Islet of Langerhans (tissue), 1 donor: ENCODE data around the gene TNPO3.

ENCODE experiments used
- FAIRE-seq: peaks from one replicate; lab custom pipeline; 2011; peaks lifted over from hg19 to GRCh38; lab: Jason Lieb, UNC

TNPO3 gene

GRCh38 chr7:128906001-128906765 is 148.7 kb downstream of the TNPO3 start:
- FAIRE-seq: no peak

DNA sequence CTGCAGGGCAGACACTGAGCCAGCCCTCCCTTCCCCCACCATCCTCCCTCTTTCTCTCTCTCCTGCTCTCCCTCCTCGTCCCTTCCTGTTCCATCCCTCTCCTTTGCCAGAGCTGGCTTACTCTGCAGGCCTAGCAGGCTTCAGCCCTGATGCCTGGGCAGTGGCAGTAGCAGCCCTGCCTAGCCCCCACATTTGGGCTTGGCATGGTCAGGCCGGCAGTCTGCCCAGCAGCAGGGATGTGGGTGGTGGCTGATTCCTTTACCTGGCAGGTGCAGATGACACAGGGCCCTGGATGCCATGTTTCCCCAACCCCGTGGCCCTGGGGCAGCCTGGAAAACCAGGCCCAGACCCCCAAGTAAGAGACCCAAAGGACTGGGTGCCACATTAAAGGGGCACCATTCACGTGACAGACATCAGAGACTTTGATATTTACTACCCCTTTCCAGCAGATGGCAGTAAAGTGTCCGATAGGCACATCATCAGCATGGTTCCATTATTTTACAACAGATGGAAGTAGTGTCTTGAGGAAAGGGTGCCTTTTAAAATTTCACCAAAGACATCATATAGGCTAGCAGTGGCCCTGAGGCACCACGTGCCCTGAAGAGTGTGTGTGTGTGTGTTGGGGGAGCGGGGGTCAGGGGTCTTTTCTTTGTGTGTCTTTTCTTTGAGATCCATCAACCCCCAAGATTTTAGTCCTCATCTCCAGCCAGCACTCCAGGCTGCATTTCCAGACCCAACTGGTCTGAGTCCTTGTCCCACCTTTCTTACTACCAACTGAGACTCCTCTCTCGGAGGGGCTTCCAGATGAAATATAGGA is 150.3 kb downstream of the TNPO3 start:
- peak; percentile 24 for FAIRE-seq
